Raji (cell line): ENCODE results near the gene PLEKHA7.

ENCODE experiments used
- POLR2A ChIP-seq: IDR thresholded peaks from 2 replicates; pipeline ENCODE4 v1.6.1; 2011; ENCODE audit warnings: low read depth, low read length, control low read depth; ENCODE audit not compliant: insufficient read depth

The PLEKHA7 gene

DNA sequence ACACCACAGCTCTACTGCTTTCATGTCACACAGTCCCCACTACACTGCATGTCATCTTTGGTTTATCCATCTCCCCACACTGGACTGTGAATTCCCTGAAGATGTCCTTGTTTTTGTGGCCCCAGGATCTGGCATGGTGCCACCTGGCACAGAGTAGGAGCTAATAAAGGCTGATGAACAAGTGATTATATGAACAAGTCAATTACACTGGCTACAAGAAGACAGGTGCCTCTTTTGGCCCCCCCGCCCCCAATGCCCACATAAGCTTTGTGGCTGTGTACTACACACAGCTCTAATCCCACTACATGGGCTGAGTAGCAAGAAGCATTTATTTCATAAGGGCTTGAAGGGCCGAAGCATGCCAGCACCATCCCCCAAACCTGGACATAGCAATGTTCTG lies 24.7 kb downstream of the PLEKHA7 start:
- TF ChIP-seq POLR2A: no peak

DNA sequence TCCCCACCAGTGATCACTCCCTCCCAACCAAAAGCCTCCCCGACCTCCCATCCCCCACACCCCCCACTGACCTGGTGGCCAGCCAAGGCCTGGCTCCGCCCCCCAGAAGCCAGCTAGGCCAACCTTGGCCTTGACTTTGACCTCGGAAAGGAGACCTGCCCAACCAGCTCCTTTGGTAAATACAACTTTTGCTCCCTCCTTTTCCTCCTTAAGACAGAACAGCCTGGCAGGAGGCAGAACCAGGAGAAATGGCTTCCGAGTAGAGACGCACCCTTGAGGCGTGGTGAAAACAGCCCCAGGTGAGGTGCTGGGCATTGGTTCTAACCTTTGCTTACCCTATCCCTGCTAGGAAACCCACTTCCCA lies 27.0 kb downstream of the PLEKHA7 start:
- no peak for TF ChIP-seq POLR2A

DNA sequence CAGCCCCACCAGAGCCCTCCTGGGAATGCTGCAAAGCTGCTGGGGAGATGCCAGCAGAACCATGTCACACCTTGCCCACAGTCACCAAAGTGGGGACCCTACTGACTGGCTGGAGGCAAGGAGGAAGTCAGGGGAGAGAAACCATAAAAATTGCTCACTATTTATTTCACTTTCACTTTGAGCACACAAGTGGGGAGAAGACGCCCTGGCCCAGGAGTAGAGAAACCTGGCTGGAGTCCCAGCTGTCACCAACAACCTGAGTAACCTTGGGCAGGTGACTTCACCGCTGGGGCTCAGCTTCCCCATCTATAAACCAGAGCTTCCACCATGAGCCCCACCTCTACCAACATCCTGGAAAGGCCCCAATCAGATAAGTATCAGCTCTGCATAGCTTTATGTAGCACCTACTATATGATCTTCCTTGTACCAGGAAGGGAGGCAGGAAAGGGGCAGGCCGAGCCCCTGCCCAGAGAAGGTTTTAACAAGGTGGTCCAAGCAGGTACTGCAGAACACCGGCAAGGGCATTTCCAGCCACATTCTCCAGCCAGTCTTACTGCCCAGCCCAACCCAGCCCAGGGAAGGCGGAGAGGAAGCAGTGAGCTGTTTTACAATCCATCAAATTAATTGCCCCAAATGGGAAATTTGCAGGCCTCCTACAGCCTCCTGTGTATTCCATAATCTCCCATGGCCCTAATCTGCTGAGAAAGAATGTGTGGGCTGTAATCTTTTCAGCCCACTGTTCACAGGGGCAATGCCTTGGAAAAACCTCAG lies 27.6 kb downstream of the PLEKHA7 start:
- TF ChIP-seq POLR2A: no peak

DNA sequence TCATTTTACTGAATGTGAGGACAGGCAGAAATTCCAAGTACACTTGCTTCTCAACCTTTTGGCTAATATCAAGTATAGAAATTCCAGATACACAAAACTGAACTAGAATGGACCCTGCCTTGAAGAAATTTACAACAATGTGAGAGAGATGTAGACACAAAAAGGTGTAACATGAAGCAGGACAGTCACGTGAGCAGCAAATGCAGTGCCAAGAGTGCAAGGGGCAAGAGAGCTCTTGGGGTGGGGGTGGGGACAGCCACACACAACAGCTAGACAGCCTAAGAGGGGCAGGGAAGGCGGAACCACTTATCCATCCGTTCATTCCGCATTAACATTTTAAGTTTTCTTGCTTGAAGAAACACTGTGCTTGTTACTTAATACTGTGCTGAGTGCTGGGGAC lies 28.9 kb downstream of the PLEKHA7 start:
- no peak for TF ChIP-seq POLR2A

DNA sequence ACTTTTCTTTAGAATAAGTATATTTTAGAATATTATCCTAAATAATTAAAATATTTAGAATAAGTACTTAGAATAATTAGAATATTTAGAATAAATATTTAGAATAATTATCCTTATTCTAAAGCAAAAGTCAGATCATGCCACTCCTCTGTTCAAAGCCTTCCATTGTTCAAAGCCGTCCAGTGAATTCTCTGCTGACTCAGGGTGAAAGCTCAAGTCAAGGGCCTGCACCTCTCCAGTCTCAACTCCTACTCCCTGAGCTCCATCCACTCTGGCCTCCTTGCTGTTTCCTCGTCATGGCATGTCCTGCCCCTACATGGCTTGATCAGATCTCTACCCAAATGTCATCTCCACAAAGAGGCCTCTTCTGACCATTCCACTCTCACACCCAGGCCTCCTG lies 30.0 kb downstream of the PLEKHA7 start:
- no peak for TF ChIP-seq POLR2A

DNA sequence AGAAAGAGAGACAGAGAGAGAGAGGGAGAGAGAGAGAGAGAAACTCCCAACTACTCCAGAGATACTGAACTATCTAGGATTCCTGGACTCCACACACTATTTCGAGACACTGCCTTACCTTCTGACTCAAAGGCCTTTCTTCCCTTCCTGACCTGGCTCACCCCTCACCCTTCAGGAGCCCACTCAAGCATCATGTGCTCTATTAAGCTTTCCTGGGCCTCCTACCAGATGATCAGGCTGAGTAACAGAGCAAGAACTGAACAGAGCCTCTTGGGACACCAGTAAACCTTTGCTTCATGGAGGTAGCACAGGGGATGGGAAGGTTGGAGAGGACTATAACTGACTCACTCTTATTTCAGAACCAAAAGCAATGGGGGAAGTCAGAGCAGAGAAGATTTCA lies 31.4 kb downstream of the PLEKHA7 start:
- no peak for TF ChIP-seq POLR2A

DNA sequence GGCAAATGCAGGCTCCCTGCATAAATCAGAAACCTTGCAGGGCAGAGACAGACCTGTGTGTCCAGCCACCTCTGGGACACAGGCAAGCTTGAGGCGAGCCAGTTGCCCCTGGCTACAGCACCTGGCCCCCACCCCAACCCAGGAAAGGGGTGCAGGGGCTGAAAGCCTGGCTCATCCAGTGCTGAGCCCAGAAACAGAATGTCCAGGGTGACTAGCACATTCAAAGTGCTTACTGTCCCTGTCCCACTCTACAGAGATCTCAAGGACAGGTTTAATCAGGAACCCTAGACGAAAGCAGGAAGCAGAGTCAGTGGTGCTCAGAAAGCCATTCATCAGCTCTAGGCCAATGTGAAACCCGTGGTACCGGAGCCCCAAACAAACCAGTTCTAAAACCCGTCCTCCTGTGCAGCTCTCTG lies 31.9 kb downstream of the PLEKHA7 start:
- TF ChIP-seq POLR2A: no peak

DNA sequence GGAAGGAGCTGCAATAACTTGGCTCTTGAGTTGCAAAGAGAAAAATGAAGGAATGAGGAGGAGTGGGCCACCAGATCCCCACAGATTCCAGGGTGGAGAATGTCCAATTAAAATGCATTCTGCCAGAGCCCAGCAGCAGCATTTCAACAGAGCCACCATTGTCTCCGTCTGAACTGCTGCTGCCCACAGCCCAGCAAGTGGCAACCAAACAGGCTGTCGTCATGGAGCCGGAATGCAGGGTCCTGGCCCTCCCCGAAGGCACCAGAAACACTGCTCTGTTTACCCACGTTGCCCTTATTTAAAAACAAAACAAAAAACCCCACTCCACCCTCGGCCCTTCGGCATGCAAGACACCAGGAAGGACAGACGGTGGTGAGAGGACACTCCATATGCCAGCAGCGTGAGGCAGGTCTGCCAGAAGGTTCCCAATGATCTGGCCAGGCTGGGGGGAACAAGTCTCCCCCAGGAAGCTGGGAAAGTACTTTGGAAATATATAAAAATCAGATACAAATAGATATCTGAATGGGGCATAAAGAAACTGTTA lies 32.5 kb downstream of the PLEKHA7 start:
- TF ChIP-seq POLR2A: no peak

DNA sequence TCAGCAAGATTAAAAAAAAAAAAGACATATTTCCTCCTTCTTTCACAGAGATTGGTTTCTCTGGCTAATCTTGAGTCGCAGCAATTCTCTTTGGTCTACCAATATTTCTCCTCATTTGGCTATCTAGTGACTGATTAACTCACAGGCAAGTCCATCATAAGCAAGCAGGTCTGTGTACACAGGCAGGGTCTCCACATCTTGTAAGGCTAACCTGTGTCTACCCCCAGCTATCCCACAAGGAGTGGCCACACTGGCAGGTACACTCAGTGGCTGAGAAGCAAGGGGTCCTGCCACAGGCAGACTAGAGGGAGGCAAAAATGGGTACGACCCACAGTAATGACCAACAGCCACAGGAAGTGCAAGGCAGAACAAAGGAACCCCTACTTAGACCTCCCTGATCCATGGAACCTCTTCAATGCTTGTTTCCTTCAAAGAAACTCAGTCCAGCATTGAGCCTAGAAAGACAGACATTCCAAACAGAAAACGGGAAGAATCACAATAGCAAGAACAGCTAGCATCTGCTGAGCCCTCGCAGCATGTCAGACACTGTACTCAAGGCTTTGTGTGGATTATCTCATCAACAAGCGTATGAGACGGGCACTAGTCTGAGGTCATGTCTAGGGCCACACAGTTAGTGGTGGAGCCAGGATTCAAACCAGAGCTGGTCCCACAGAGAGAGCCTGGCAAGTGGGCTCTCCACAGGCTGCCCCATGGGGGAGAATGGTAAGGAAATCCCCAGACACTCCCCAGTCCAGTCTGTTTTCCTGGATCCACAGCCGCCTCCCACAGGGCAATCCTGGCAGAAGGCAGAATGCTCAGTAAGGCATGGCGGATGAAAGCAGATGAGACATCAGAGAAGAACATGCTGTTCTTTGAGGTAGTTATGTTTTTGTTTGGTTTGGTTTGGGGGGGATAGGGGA lies 34.3 kb downstream of the PLEKHA7 start:
- no peak for TF ChIP-seq POLR2A

DNA sequence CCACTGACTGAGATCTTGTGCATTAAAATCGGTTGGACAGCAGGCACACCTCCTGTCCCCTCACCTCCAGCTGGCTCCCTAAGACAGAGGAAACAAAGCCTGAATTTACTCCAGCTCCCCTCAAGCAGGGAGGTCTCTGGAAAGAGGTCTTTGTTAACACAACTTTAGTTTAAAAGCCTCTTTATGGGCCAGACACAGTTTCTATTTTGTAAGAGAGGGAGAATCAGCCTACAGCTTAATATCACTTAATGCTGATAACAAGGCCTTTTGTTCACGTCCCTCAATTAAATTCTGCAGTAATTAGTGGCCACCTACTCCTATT lies 36.3 kb downstream of the PLEKHA7 start:
- no peak for TF ChIP-seq POLR2A

DNA sequence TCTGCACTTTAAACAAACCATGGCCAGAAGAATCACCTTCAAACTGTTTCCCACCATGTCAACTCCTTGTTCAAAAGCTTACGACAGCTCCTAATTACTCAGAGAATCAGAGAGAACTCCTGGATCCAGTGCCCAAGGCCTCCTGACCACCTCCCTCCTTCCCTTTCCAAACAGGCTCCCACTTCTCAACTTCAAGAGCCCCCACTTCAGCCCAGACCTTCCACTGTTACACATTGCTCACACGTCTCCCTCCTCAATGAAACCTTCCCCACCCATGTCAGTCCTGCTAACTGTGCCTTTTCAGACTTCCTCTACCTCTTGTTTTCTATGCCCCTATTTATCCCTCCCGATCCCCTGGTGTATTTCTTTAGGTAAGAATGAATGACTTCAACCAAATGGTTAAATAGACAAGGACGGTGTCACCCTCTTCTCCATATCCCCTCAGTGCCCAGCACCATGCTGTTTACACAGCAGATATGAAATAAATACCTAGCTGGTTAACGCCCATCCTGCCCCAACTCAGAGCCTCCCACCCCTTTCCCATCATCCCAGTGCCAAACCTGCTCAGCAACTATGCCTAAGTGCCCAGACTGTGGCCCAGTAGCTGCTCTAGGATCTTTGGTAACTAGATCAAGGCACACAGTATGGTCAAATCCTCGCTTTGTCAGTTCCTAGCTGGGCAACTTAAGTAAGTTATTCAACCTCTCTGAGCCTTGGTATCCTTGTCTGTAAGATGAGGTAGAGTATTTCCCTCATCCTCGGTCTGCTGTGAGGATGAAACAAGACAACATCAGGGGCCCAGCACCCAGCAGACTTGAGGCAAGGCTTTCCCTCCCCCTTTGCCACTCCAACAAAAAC lies 36.8 kb downstream of the PLEKHA7 start:
- TF ChIP-seq POLR2A: no peak

DNA sequence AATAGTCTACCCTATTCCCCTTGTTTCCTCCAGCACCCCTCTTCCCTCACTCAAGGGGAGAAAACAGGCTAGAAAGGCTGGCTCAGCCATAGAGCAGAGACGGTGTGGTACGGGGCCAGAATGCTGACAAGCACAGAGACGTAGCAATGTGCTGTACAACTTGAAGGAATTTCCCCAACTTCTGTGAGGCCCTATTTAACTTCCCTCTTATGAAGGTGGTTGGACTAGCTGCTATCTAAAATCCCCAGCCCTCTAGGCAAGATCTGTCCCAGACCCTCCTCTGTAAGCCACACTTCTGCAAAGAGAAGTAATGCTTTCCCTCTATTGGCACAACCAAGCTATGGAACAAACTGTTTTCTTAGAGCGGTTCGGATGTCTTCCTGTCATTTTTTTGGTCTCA lies 37.8 kb downstream of the PLEKHA7 start:
- no peak for TF ChIP-seq POLR2A

DNA sequence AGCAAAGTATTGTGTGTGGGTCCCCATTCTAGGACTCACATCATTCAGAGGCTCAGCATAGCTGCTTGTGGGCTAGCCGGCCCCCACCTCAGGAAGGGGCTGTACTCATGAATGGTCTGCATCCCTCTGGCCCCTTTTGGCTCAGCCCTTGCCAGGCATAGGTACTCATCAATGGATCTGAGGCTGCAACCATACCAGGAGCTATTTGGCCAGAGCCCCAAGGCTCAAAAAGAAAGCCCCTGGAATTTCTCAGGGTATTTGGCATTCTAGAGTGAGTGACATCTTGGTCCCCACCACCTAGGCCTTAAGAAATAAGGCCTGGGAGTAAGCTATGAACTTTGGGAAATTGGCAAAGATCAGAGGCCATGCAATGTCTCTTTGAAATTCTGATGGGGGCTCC lies 38.3 kb downstream of the PLEKHA7 start:
- no peak for TF ChIP-seq POLR2A

DNA sequence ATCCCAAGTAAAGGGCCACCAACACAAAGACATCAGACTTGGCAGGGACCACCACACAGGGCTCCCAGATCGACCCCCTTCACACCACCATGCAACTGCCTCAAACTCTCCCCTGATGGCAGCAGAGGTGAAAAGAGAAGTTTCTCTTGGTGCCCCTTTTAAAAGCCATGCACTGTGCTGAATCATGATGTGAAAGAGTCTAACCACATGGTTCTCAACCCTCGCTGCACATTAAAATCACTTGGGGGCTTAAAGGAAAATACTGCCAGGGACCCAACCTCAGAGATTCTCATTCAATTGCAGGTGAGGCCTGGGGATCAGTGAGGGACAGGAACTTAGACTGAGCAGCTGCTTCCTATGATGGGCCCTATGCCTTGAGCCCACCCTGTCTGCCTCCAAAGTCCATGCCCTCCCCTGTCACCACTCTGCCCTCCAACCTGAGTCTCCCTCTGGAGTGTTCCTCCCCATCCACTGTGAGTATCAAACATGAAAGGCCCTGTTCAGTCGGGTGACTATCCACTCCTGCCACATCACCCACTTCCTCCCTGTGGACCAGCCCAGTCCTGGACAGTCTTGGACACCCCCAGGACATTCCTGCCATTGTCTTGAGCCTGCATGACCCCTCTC lies 40.8 kb downstream of the PLEKHA7 start:
- TF ChIP-seq POLR2A: no peak
